HepG2 (cell line): ENCODE data around the gene PPIL3. TPM values are rescaled to one million over a fixed set of nuclear protein-coding genes. Genes with fewer than 3 reads are reported as not detected.
A peak's percentile ranks its signal among the peaks of the same experiment; 100 is the strongest.

ENCODE experiments used
- CENPX ChIP-seq: sonication (generic); formaldehyde crosslinking; IDR thresholded peaks from 2 replicates; pipeline ENCODE4 v1.9.0; 2021; ENCODE audit warnings: mild to moderate bottlenecking, missing genetic modification reagents, moderate library complexity
- DPF2 ChIP-seq: sonication (generic); formaldehyde crosslinking; IDR thresholded peaks from 2 replicates; pipeline ENCODE4 v1.4.0; 2020; ENCODE audit warnings: mild to moderate bottlenecking, low read depth, missing genetic modification reagents, borderline replicate concordance
- EEA1 ChIP-seq: sonication (generic); formaldehyde crosslinking; IDR thresholded peaks from 2 replicates; pipeline ENCODE4 v1.5.1; 2020; ENCODE audit warnings: mild to moderate bottlenecking, missing genetic modification reagents, borderline replicate concordance
- FOXP4 ChIP-seq: sonication (generic); formaldehyde crosslinking; IDR thresholded peaks from 2 replicates; pipeline ENCODE4 v1.4.0; 2020; ENCODE audit warnings: missing genetic modification reagents
- HDAC2 ChIP-seq: sonication (generic); formaldehyde crosslinking; IDR thresholded peaks from 2 replicates; pipeline ENCODE4 v1.4.0; 2020; ENCODE audit warnings: missing genetic modification reagents
- MAF1 ChIP-seq: sonication (generic); formaldehyde crosslinking; IDR thresholded peaks from 2 replicates; pipeline ENCODE4 v1.5.0; 2020; ENCODE audit warnings: missing genetic modification reagents, borderline replicate concordance
- MEIS2 ChIP-seq: sonication (generic); formaldehyde crosslinking; IDR thresholded peaks from 2 replicates; pipeline ENCODE4 v1.9.0; 2021; ENCODE audit warnings: mild to moderate bottlenecking, missing genetic modification reagents
- MTA3 ChIP-seq: sonication (generic); formaldehyde crosslinking; IDR thresholded peaks from 2 replicates; pipeline ENCODE4 v1.4.0; 2020; ENCODE audit warnings: missing genetic modification reagents
- MXI1 ChIP-seq: IDR thresholded peaks from 3 replicates; pipeline ENCODE4 v1.6.1; 2012; ENCODE audit warnings: low read depth, low read length, inconsistent platforms, borderline replicate concordance
- NFE2L2 ChIP-seq: fragments of 150-350 bp; IDR thresholded peaks from 2 replicates; pipeline ENCODE4 v1.6.1; 2014; ENCODE audit warnings: low read length
- NFRKB ChIP-seq: fragments of 450-650 bp; IDR thresholded peaks from 2 replicates; pipeline ENCODE4 v1.6.1; 2017
- SMAD1 ChIP-seq: sonication (generic); formaldehyde crosslinking; IDR thresholded peaks from 2 replicates; pipeline ENCODE4 v1.4.0; 2020; ENCODE audit warnings: missing genetic modification reagents, low read depth, mild to moderate bottlenecking, borderline replicate concordance
- SP2 ChIP-seq: sonication (generic); formaldehyde crosslinking; IDR thresholded peaks from 2 replicates; pipeline ENCODE4 v1.5.1; 2020; ENCODE audit warnings: mild to moderate bottlenecking, missing genetic modification reagents
- TEAD2 ChIP-seq: sonication (generic); formaldehyde crosslinking; IDR thresholded peaks from 2 replicates; pipeline ENCODE4 v1.9.0; 2021; ENCODE audit warnings: missing genetic modification reagents
- TOPORS ChIP-seq: sonication (generic); formaldehyde crosslinking; IDR thresholded peaks from 2 replicates; pipeline ENCODE4 v1.8.0; 2023; ENCODE audit warnings: mild to moderate bottlenecking, missing genetic modification reagents
- XRCC5 ChIP-seq: fragments of 200-400 bp; formaldehyde crosslinking; optimal IDR thresholded peaks from 2 replicates; pipeline ENCODE3; 2017; ENCODE audit warnings: mild to moderate bottlenecking, low read length
- ZKSCAN1 ChIP-seq: fragments of 150-350 bp; IDR thresholded peaks from 2 replicates; pipeline ENCODE4 v1.6.1; 2014; ENCODE audit warnings: low read length
- ZNF232 ChIP-seq: sonication (generic); formaldehyde crosslinking; IDR thresholded peaks from 2 replicates; pipeline ENCODE4 v1.4.0; 2020; ENCODE audit warnings: missing genetic modification reagents, borderline replicate concordance
- ZNF576 ChIP-seq: sonication (generic); formaldehyde crosslinking; IDR thresholded peaks from 2 replicates; pipeline ENCODE4 v1.4.0; 2020; ENCODE audit warnings: mild to moderate bottlenecking, missing genetic modification reagents
- ZNF746 ChIP-seq: sonication (generic); formaldehyde crosslinking; IDR thresholded peaks from 2 replicates; pipeline ENCODE4 v1.8.0; 2022; ENCODE audit warnings: mild to moderate bottlenecking, missing genetic modification reagents
- ZZZ3 ChIP-seq: sonication (generic); formaldehyde crosslinking; IDR thresholded peaks from 2 replicates; pipeline ENCODE4 v1.4.0; 2020; ENCODE audit warnings: missing genetic modification reagents, mild to moderate bottlenecking, borderline replicate concordance
- polyA plus RNA-seq, 8 experiments: library from polyadenylated mRNA; depleted of rRNA in 3 of 8; stranded (reverse) in 7 of 8; unstranded in 1 of 8; fragments of >200 nt; fragmentation: Illumina TruSeq in 4 of 8; extraction: Trizol in 4 of 8; gene quantifications; 2 replicates each; pipeline versions ENCODE4 v1.2.1 to v1.2.3, GENCODE V29; 2011 to 2016; ENCODE audit warnings: low read depth in 4 of 8, missing spikeins in 1 of 8, mixed read lengths in 1 of 8; ENCODE audit not compliant: insufficient read depth in 1 of 8
- total RNA-seq, 5 experiments: library from RNA; depleted of rRNA; stranded (reverse); fragments of >200 nt; fragmentation: Illumina TruSeq; extraction: Trizol; gene quantifications; 2 replicates each; pipeline ENCODE4 v1.2.3, GENCODE V29; 2016; ENCODE audit warnings: low read depth in 1 of 5
- TF ChIP-seq, protein P1 (sequence below): sonication (generic); formaldehyde crosslinking; IDR thresholded peaks from one replicate; pipeline ENCODE4 v1.5.1; 2020; ENCODE audit warnings: mild to moderate bottlenecking, missing genetic modification reagents; ENCODE audit errors: not compliant biosample characterization

The PPIL3 gene
- total and polyA plus RNA-seq, 2 of the 13 experiments (the other 11 are each of a cell fraction or from before 2014, with no cell fraction given): 98.7 to 107 TPM

GRCh38 chr2:200862532-200863000, 26.3 kb downstream of the PPIL3 start (continued):
- TF ChIP-seq MAF1 (no peak), MEIS2 (CRISPR knock-in tag) (no peak), NFRKB (no peak), ZNF232 (CRISPR knock-in tag) (no peak), SP2 (CRISPR knock-in tag) (no peak), TOPORS (CRISPR knock-in tag) (no peak), TEAD2 (CRISPR knock-in tag) (no peak), CENPX (CRISPR knock-in tag) (no peak), MTA3 (no peak), SMAD1 (no peak), HDAC2 (CRISPR knock-in tag) (no peak), ZKSCAN1 (no peak), XRCC5 (no peak), NFE2L2 (no peak), ZNF576 (CRISPR knock-in tag) (no peak), MXI1 (peak; percentile 23; the same call in 1 of the 3 replicates), FOXP4 (CRISPR knock-in tag) (no peak; the same call in 1 of the 2 replicates), ZZZ3 (CRISPR knock-in tag) (no peak), EEA1 (CRISPR knock-in tag) (no peak), DPF2 (CRISPR knock-in tag) (no peak), ZNF746 (CRISPR knock-in tag) (no peak)
- TF ChIP-seq, protein P1, sequence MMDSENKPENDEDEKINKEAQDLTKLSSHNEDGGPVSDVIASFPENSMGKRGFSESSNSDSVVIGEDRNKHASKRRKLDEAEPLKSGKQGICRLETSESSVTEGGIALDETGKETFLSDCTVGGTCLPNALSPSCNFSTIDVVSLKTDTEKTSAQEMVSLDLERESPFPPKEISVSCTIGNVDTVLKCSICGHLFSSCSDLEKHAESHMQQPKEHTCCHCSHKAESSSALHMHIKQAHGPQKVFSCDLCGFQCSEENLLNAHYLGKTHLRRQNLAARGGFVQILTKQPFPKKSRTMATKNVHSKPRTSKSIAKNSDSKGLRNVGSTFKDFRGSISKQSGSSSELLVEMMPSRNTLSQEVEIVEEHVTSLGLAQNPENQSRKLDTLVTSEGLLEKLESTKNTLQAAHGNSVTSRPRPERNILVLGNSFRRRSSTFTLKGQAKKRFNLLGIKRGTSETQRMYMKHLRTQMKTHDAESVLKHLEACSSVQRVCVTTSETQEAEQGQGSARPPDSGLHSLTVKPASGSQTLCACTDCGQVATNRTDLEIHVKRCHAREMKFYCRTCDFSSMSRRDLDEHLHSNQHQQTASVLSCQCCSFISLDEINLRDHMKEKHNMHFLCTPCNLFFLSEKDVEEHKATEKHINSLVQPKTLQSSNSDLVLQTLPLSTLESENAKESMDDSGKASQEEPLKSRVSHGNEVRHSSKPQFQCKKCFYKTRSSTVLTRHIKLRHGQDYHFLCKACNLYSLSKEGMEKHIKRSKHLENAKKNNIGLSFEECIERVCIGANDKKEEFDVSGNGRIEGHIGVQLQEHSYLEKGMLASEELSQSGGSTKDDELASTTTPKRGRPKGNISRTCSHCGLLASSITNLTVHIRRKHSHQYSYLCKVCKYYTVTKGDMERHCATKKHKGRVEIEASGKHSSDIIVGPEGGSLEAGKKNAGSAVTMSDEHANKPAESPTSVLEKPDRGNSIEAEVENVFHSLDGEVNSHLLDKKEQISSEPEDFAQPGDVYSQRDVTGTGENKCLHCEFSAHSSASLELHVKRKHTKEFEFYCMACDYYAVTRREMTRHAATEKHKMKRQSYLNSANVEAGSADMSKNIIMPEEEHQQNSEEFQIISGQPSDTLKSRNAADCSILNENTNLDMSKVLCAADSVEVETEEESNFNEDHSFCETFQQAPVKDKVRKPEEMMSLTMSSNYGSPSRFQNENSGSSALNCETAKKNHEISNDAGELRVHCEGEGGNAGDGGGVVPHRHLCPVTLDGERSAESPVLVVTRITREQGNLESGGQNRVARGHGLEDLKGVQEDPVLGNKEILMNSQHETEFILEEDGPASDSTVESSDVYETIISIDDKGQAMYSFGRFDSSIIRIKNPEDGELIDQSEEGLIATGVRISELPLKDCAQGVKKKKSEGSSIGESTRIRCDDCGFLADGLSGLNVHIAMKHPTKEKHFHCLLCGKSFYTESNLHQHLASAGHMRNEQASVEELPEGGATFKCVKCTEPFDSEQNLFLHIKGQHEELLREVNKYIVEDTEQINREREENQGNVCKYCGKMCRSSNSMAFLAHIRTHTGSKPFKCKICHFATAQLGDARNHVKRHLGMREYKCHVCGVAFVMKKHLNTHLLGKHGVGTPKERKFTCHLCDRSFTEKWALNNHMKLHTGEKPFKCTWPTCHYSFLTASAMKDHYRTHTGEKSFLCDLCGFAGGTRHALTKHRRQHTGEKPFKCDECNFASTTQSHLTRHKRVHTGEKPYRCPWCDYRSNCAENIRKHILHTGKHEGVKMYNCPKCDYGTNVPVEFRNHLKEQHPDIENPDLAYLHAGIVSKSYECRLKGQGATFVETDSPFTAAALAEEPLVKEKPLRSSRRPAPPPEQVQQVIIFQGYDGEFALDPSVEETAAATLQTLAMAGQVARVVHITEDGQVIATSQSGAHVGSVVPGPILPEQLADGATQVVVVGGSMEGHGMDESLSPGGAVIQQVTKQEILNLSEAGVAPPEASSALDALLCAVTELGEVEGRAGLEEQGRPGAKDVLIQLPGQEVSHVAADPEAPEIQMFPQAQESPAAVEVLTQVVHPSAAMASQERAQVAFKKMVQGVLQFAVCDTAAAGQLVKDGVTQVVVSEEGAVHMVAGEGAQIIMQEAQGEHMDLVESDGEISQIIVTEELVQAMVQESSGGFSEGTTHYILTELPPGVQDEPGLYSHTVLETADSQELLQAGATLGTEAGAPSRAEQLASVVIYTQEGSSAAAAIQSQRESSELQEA (CRISPR knock-in tag): no peak
